HEK293 (cell line): ENCODE data around the gene UGT1A10.

Experiments
- CTCF ChIP-seq: fragments of 450-650 bp; formaldehyde crosslinking; IDR thresholded peaks from 2 replicates; pipeline ENCODE4 v1.5.1; 2016; ENCODE audit warnings: missing biosample characterization, missing genetic modification characterization
- SP7 ChIP-seq: fragments of 450-650 bp; formaldehyde crosslinking; IDR thresholded peaks from 2 replicates; pipeline ENCODE4 v1.5.1; 2016; ENCODE audit warnings: missing biosample characterization, missing genetic modification characterization
- YY1 ChIP-seq: fragments of 450-650 bp; formaldehyde crosslinking; IDR thresholded peaks from 2 replicates; pipeline ENCODE4 v1.5.1; 2018; ENCODE audit warnings: missing biosample characterization, missing genetic modification characterization
- ZBTB11 ChIP-seq: fragments of 450-650 bp; formaldehyde crosslinking; conservative IDR thresholded peaks from 2 replicates; pipeline ENCODE4 v1.5.1; 2016; ENCODE audit warnings: low read depth, missing biosample characterization, missing genetic modification characterization
- ZNF214 ChIP-seq: fragments of 450-650 bp; formaldehyde crosslinking; IDR thresholded peaks from 2 replicates; pipeline ENCODE4 v1.5.1; 2017; ENCODE audit warnings: missing biosample characterization, mild to moderate bottlenecking, missing genetic modification characterization, borderline replicate concordance
- ZNF223 ChIP-seq: fragments of 450-650 bp; formaldehyde crosslinking; IDR thresholded peaks from 2 replicates; pipeline ENCODE4 v1.5.1; 2016; ENCODE audit warnings: missing biosample characterization, missing genetic modification characterization
- ZNF449 ChIP-seq: fragments of 450-650 bp; formaldehyde crosslinking; IDR thresholded peaks from 2 replicates; pipeline ENCODE4 v1.5.1; 2017; ENCODE audit warnings: missing biosample characterization, mild to moderate bottlenecking, missing genetic modification characterization, moderate library complexity
- ZNF558 ChIP-seq: fragments of 450-650 bp; formaldehyde crosslinking; IDR thresholded peaks from 2 replicates; pipeline ENCODE4 v1.5.1; 2016; ENCODE audit warnings: missing biosample characterization, missing genetic modification characterization
- ZNF610 ChIP-seq: fragments of 450-650 bp; formaldehyde crosslinking; IDR thresholded peaks from 2 replicates; pipeline ENCODE4 v1.5.1; 2016; ENCODE audit warnings: missing biosample characterization, missing genetic modification characterization, borderline replicate concordance
- ZNF623 ChIP-seq: fragments of 450-650 bp; formaldehyde crosslinking; IDR thresholded peaks from 2 replicates; pipeline ENCODE4 v1.5.1; 2016; ENCODE audit warnings: missing biosample characterization, missing genetic modification characterization

- TF ChIP-seq CTCF = no peak
- TF ChIP-seq ZNF223 (tag by site-specific recombination) = no peak
- no peak for TF ChIP-seq ZNF610 (tag by site-specific recombination)
- no peak for TF ChIP-seq ZNF558 (tag by site-specific recombination)
- no peak for TF ChIP-seq ZNF623 (tag by site-specific recombination)
- TF ChIP-seq ZNF214 (tag by site-specific recombination) = no peak
- TF ChIP-seq YY1 = no peak
- no peak for TF ChIP-seq ZNF449 (tag by site-specific recombination)
- TF ChIP-seq ZBTB11 = no peak
- no peak for TF ChIP-seq SP7 (tag by site-specific recombination)
Measured at GRCh38 chr2:233671290-233672161, 35.3 kb downstream of the UGT1A10 start, which contains the start of gene UGT1A9.
